Measurements from ENCODE around the gene CPXM2. TPM values are rescaled to one million over a fixed set of nuclear protein-coding genes. Genes with fewer than 3 reads are reported as not detected.

Gene CPXM2
- total RNA-seq, 1 donor from 2014 or later: 4.9 TPM

DNA sequence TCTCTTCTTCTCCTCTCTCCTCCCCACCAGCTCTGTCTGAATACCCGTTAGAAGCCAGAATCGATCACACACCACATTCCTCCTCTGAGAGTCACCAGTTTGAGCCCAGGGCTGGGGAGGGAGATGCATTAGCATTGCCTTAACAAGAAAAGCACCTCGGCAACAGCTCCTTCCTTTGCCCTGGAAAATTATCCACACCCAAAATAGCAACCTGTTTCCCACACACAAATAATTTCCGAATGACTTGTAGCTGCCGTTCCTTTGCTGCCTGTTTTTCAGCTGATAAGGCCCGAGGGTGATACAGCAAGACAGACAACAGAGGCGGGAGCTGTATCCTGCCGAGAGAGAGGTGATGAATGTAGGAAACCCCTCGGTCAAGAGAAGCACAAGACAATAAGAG is 91.3 kb downstream of the CPXM2 start:
- DNase-seq (ENCODE audit: low read depth, low spot score): peak; percentile 63

DNA sequence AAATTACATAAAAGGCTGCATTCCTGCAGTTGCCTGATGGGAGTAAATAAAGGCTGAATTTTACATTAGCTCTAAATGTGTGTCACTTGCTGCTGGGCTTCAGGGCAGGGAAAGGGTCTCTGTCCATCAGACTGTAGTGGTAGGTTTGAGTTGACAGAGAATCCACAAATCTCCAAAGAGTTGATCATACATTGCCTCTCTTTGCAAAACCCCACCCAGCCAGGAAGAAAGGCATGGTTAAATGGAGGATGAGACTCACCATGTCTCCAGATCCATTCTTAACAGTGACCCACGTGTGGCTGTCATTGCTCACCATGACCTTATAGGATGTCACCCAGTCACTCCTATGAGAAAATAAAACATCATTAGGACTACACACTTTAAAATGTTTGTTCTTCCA is 92.8 kb downstream of the CPXM2 start:
- no peak for DNase-seq (ENCODE audit: low read depth, low spot score)

DNA sequence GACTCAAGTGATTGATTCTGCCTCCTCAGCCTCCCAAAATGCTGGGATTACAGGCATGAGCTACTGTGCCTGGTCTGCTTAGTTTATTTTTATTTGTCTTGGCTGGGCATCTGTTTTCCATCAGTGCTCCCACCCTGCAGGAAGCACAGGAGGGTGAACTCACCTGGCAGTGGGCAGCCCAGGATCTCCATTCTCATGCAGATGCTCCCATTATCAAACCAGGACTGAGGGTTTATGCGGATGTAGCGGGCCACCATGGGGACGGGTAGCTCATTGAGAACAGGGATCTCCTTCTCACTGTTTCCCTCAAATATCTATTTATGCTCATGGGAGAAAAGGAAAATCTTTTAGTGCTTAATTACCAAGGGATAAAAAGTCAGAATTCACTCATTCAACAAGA is 93.8 kb downstream of the CPXM2 start:
- no peak for DNase-seq (ENCODE audit: low read depth, low spot score)

- DNase-seq (ENCODE audit: low read depth, low spot score): no peak
Observed at GRCh38 chr10:123796736-123797135, 94.9 kb downstream of the CPXM2 start.

DNA sequence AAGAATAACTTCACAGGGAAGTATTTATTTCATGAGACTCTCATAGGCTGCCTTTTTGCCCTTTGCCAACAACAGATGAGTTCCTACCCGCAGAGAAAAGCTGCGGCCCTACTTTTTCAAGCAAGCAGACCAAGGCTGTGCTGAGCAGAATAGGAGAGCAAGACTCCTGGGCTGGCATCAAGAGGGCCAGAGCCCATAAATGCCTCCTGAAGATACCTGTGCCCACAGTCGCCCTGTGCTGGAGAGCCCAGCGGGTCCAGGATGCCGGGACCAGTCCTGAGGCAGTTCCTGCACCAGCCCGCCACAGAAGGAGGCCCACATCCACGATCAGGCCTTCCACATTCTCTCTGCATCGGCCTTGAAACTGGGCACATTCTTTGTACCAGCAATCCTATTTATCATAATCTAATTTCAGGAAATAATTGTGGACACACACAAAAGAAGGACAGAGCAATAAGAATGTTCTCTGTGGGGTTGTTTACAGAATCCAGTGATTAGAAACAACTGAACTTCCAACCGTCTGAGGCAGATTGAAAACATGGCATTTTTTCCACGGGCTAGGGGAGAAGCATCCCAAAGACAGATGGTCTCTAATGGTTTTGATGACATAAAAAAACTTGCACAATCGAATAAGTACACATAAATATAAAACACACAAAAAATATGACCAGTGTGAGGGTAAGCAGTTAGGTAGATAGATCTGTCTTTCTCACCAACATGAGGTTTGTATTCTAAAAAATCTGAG is 95.6 kb downstream of the CPXM2 start:
- no peak for DNase-seq (ENCODE audit: low read depth, low spot score)

DNA sequence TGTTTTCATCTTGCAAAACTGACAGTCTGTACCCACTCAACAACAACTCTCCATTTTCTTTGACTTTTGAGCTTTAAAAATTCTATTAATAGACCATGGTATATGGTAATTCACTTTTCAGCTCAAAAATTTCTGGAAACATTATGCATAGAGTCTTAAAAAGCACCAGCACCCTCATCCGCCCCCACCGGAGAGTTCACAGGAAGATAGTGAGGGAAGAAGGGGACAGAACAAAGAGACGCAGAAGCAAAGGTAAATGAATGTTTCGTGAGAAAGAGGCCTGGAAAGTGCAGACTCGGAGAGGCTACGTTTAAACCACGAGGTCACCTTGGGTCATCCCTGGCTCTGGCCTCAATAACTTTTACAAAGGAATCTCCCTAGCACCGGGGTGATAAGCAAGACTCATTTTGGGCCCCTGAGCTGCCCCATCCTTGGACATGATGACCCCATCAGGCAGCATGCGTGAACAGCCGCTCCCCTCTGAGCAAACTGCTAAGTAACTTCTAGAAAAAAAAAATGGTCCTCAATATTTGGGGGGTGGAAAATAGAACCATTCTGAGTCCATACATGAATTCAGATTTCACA is 96.3 kb downstream of the CPXM2 start:
- no peak for DNase-seq (ENCODE audit: low read depth, low spot score)

- no peak for DNase-seq (ENCODE audit: low read depth, low spot score)
Observed at GRCh38 chr10:123792248-123792978, 99.2 kb downstream of the CPXM2 start.

GRCh38 chr10:123790132-123790885 is 101.3 kb downstream of the CPXM2 start:
- DNase-seq (ENCODE audit: low read depth, low spot score): no peak

GRCh38 chr10:123788981-123789380 is 102.6 kb downstream of the CPXM2 start:
- DNase-seq (ENCODE audit: low read depth, low spot score): no peak

DNA sequence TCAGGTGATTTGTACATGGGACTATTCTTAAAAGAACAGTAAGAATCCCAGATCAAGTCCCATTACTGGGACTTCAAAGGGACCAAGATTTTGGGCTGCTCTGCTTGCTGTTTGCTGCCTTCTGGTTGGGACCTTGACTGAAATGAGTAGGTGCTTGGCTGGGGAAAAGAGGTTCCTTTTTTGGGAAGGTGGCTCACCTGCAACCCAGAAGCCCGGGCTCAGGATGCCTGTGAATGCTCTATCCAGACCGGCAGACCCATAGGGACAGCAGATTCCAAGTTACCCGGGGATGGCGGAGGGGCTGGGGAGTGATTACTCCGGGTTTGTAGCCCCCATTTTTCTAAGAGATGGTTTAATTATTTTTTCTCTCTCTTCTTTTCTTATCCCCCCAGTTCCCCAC is 104.0 kb downstream of the CPXM2 start:
- DNase-seq (ENCODE audit: low read depth, low spot score): no peak

DNA sequence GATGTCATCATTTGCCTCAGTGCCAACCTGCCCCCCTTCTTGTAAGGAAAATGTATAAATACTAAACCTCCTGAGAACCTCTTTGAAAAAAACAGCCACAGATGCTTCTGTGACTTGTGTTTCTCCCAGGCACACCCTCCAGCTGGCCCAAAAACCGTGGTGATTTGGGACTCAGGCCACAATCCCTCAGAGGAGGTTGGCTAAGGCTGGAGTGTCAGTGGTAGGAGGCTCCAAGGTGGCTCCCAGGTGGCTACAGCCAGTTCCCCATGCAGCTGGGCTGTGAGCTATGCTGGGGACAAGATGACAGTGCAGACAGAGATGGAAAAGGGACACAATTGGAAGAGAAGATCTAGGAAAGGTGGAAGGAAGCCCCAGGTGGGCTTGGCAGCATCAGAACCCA is 104.7 kb downstream of the CPXM2 start:
- no peak for DNase-seq (ENCODE audit: low read depth, low spot score)

GRCh38 chr10:123786306-123786705 is 105.3 kb downstream of the CPXM2 start:
- DNase-seq (ENCODE audit: low read depth, low spot score): no peak

GRCh38 chr10:123784646-123785045 is 107.0 kb downstream of the CPXM2 start:
- DNase-seq (ENCODE audit: low read depth, low spot score): no peak

- no peak for DNase-seq (ENCODE audit: low read depth, low spot score)
Observed at GRCh38 chr10:123784216-123784615, 107.4 kb downstream of the CPXM2 start.

- no peak for DNase-seq (ENCODE audit: low read depth, low spot score)
Observed at GRCh38 chr10:123783296-123783695, 108.3 kb downstream of the CPXM2 start.

- no peak for DNase-seq (ENCODE audit: low read depth, low spot score)
Observed at GRCh38 chr10:123782549-123782948, 109.1 kb downstream of the CPXM2 start.

GRCh38 chr10:123781956-123782500 is 109.6 kb downstream of the CPXM2 start:
- DNase-seq (ENCODE audit: low read depth, low spot score): no peak

DNA sequence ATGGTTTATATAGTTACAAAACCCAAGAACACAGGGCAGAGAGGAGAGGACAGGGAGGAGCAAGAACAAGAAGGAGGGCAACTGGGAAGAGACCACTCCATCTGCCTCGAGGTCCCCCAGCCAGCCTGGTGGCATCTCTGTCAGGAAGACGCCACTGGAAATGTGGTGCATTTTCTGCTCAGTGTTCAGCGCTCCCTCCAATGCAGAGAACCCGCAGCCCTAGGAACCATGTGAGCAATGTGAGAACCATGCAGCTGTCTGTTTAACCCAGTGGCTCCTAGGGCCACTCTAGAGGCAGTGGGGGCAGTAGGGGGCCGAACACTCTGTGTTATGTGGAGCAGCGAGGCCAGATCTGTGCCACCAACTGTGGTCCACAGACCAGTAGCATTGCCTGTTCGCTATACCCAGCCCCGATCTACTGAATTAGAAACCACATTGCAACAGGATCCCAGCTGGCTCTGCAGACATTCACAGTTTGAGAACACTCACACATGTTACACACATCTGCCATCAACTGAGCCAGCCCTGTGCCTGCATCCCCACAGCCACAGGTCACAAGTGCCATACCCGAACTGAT is 110.2 kb downstream of the CPXM2 start:
- DNase-seq (ENCODE audit: low read depth, low spot score): no peak

DNA sequence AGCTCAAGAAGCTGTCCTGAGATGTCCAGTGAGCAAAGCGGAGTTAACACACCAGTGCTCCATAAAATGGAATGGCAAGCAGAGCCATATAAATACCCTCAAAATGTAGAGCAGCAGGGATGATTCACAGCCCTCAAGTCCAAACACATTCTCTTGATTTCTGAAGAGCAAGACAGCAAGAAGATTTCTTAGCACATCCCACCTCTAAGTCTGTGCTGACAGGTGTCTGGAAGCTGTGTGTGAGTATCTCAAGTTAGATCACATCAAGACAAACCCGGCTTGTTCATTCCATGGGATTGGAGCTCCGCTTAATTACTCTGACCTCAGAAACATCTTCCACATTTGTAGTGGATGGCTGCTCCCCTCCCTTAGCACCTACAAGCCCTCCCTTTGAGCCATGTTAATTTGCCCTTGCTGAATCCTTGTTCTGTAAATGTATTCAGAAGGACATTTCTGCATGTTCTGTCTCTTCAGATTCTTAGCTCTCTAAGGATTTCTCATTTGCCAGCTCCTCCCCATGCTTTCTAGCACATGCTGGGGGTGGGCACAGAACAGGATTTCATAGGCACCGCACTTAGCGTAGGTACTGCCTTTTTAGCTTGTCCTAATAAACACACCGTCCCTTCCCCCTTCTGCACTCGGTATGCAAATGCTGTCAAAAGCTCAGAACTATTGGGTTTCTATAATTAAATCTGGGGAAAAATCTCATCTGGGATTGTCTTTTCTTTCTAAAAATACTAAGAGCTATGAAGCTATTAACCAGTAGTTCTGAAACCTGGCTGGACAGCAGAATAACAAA is 112.7 kb downstream of the CPXM2 start:
- DNase-seq (ENCODE audit: low read depth, low spot score): no peak

DNA sequence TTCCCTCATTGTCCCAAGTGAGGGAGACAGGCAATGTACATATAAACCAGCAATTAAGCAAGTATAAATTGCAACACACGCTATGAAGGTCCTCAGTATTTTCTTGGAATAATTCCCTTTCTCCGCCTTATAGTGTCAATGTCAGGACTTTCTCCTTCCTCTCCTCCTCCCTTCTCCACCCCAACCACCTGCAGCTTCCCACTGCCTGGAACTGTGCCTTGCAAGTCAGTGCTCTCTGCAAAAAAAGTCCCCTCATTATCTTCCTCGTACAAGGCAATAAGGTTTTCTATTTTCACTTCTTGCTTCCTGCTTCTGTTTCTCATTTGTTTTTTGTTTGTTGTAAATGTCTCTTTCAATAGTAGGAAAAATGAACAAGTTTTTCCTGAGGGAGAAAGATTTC is 113.7 kb downstream of the CPXM2 start:
- DNase-seq (ENCODE audit: low read depth, low spot score): no peak
